ENCODE measurements around the gene FOXJ3.

FOXJ3 gene

GRCh38 chr1:42266253-42267135, 68.5 kb downstream of the FOXJ3 start:
- Mint-ChIP-seq H3K36me3 (peaks cover 12 to 31% of the 10 kb centered on the region in 2 donors), H3K27ac (no peak overlapping the region)
- no peak for ATAC-seq (replicated peaks)

GRCh38 chr1:42264511-42265190, 70.4 kb downstream of the FOXJ3 start:
- Mint-ChIP-seq H3K36me3 (peaks cover 14 to 33% of the 10 kb centered on the region in 2 donors), H3K9me3 (no peaks in the 10 kb centered on the region), H3K4me1 (peaks cover 29 to 57% of the 10 kb centered on the region in 2 donors), H3K27me3 (no peaks in the 10 kb centered on the region), H3K27ac (no peak overlapping the region), H3K4me3 (no peak overlapping the region)
- ATAC-seq (replicated peaks) (no peak), DNase-seq (no peak)

More at GRCh38 chr1:42266253-42267135, 68.5 kb downstream of the FOXJ3 start:
- no peaks in the 10 kb centered on the region for H3K27me3 Mint-ChIP-seq
- no peak overlapping the region for H3K4me3 Mint-ChIP-seq
- no peaks in the 10 kb centered on the region for H3K9me3 Mint-ChIP-seq
- peaks cover 29 to 51% of the 10 kb centered on the region in 2 donors for H3K4me1 Mint-ChIP-seq
- DNase-seq, result no peak

DNA sequence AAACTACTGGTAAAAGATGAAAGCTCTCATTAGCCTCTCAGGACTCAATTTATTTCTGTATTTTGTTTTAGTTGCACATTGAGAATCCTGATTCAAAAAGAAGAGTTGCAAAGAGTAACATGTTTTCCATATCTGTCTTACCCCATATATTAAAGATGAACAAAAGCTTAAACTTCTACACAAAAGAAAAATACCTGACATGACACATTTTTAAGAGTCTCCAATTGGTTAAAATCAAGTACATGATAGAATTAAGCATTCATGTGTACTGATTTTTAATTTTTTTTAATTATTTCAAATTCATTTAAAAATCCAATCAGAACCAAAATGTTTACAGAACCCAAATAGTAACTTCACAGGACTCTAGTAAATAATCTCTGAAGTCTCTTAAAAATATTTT, 72.0 kb downstream of the FOXJ3 start:
- peaks cover 17 to 32% of the 10 kb centered on the region in 2 donors for H3K36me3 Mint-ChIP-seq
- no peak for ATAC-seq (replicated peaks)

DNA sequence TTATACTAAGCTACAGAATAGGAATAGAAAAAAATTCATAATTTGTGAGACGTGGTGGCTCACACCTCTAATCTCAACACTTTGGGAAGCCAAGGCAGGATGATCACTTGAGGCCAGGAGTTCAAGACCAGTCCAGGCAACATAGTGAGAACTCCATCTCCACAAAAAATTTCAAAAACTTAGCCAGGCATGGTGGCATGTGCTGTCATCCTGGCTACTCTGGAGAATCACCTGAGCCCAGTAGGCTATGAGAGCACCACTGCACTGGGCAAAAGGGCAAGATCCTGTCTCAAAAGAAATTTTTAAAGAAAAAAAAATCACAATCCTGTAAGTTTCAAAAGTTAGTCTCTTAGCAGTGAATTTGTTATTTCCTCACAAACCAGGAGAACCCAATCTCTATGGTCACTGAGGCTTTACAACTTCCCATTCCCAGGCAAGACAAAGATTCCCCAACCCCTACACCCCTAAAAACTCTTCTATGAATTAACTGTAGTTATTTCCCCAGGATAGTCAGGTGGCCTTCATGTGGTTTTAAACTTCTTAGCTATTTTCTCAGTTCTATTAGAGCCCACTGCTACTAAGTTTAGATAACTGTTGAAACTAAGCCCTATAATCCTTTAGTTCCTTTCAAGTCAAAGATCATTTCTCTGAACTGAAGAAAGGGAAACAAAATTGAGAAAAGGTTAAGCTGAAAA, 74.5 kb downstream of the FOXJ3 start:
- Mint-ChIP-seq H3K4me3 (no peak overlapping the region), H3K4me1 (peaks cover 21 to 46% of the 10 kb centered on the region in 2 donors), H3K9me3 (no peaks in the 10 kb centered on the region), H3K27ac (no peak overlapping the region), H3K27me3 (no peaks in the 10 kb centered on the region), H3K36me3 (peaks cover 25 to 31% of the 10 kb centered on the region in 2 donors)
- DNase-seq, result no peak
- no peak for ATAC-seq (replicated peaks)

More for the DNA sequence above, 72.0 kb downstream of the FOXJ3 start:
- Mint-ChIP-seq H3K9me3 (no peaks in the 10 kb centered on the region), H3K4me1 (peaks cover 33 to 60% of the 10 kb centered on the region in 2 donors), H3K4me3 (no peak overlapping the region), H3K27ac (no peak overlapping the region), H3K27me3 (no peaks in the 10 kb centered on the region)
- no peak for DNase-seq

- Mint-ChIP-seq H3K9me3 (peaks cover 0 to 2% of the 10 kb centered on the region in 2 donors), H3K4me3 (no peak overlapping the region), H3K27me3 (no peaks in the 10 kb centered on the region), H3K27ac (peak overlapping the region; percentile 7), H3K4me1 (peaks cover 18 to 48% of the 10 kb centered on the region in 2 donors), H3K36me3 (peaks cover 27 to 39% of the 10 kb centered on the region in 2 donors)
- ATAC-seq (replicated peaks), result peak; percentile 22 to 51
- no peak for DNase-seq
Measured at GRCh38 chr1:42259739-42260064, 75.3 kb downstream of the FOXJ3 start.

DNA sequence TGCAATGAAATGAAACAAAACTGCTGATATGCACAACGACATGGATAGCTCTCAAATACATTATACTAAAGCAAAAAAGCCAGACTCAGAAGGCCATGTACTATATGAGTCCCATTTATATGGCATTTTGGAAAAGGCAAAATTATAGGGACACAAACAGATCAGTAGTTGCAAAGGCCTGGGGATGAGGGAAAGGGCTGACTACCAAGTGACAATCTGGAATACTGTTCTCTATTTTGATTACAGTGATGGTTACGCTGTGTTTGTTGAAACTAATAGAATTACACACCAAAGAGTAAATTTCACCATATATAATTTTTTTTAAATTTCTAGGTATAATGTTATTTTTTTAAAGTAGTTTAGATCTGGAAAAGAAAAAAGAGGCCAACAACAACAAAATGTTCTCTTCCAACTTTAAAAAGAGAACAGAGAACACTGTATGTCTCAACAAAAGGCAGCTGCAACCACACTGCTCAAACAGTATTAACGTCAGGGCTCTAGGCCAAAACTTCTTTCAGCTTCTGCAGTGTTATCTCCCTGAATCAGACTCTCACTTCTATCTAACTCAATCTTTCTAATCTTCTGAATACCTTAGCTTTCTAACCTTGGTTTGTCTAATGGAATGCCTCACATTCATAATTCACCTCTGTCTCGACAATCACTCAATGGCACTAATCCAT, 75.8 kb downstream of the FOXJ3 start:
- H3K27ac Mint-ChIP-seq, result peak overlapping the region; percentile 7
- H3K9me3 Mint-ChIP-seq, result peaks cover 0 to 2% of the 10 kb centered on the region in 2 donors
- H3K4me1 Mint-ChIP-seq, result peaks cover 16 to 45% of the 10 kb centered on the region in 2 donors
- ATAC-seq (replicated peaks), result peak; percentile 69 to 77
- H3K36me3 Mint-ChIP-seq, result peaks cover 26 to 39% of the 10 kb centered on the region in 2 donors
- H3K4me3 Mint-ChIP-seq, result no peak overlapping the region
- no peaks in the 10 kb centered on the region for H3K27me3 Mint-ChIP-seq
- DNase-seq, result no peak

DNA sequence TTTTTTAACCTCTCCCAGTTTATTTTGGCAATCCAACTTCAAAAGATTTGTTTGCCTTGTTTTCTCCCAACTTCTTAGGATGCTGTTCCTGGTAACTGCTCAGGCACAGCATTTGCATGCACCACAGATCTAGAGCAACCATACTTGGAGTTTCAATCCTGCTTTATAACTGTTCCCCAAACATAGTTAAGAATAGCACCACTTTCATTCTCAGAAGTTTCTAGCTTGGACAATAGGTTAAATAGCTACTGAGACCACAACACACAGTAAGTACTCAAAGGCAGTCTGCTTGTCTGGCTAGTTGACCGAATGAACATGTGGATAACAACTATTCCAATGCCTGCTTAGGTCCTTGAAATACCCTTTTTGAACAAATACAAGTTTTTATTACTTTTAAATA, 76.8 kb downstream of the FOXJ3 start:
- Mint-ChIP-seq H3K9me3 (peaks cover 0 to 2% of the 10 kb centered on the region in 2 donors), H3K36me3 (peaks cover 25 to 32% of the 10 kb centered on the region in 2 donors), H3K27me3 (no peaks in the 10 kb centered on the region), H3K4me1 (peaks cover 16 to 45% of the 10 kb centered on the region in 2 donors), H3K4me3 (no peak overlapping the region), H3K27ac (no peak overlapping the region)
- no peak for DNase-seq
- no peak for ATAC-seq (replicated peaks)

- H3K9me3 Mint-ChIP-seq, result peaks cover 0 to 8% of the 10 kb centered on the region in 2 donors
- H3K4me1 Mint-ChIP-seq, result peaks cover 13 to 23% of the 10 kb centered on the region in 2 donors
- ATAC-seq (replicated peaks) (no peak), DNase-seq (no peak)
- peaks cover 37 to 54% of the 10 kb centered on the region in 2 donors for H3K36me3 Mint-ChIP-seq
- H3K4me3 Mint-ChIP-seq, result no peak overlapping the region
- no peaks in the 10 kb centered on the region for H3K27me3 Mint-ChIP-seq
- no peak overlapping the region for H3K27ac Mint-ChIP-seq
Measured at GRCh38 chr1:42251042-42251441, 84.0 kb downstream of the FOXJ3 start.

GRCh38 chr1:42250164-42250563, 84.9 kb downstream of the FOXJ3 start:
- Mint-ChIP-seq H3K27me3 (no peaks in the 10 kb centered on the region), H3K4me1 (peaks cover 21 to 30% of the 10 kb centered on the region in 2 donors), H3K27ac (no peak overlapping the region), H3K4me3 (no peak overlapping the region), H3K9me3 (peaks cover 0 to 8% of the 10 kb centered on the region in 2 donors), H3K36me3 (peaks cover 36 to 58% of the 10 kb centered on the region in 2 donors)
- ATAC-seq (replicated peaks) (no peak), DNase-seq (no peak)

DNA sequence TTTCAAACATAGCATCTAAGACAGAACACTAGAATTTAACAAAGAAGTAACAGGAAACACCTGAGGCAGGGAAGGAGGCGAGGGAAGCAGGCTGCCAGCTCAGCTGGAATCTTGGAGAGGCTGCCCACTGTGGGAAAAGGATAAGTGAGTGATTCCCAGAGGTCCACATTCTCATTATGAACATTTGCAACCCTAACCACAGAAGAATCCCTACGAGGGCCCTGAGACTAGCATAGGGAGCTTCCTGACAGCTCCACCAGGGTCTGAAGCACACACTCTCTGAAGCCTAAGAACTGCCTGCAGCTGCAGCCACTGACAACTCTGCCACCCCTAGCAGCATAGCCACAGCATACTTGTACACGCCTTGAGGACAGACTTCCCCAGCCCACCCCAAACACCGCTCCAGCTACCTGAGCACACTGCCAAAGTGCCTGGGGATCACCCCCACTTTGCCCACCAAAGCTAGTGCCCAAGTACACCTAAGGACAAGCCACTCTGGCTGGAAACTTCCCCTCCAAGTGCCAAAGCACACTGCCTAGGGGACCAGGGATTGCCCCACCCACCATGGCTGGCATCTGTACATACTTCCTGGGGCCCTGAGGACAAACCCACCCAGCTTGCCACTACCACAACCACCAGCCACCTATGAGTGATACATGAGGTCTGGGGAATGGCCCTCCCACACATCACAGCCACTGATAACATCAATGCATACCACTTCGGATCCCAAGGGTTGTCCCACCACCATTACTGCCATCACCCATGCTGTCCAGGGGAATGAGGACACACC, 93.9 kb downstream of the FOXJ3 start:
- ATAC-seq (replicated peaks), result no peak
- H3K4me1 Mint-ChIP-seq, result peaks cover 29 to 53% of the 10 kb centered on the region in 2 donors
- peaks cover 17 to 20% of the 10 kb centered on the region in 2 donors for H3K9me3 Mint-ChIP-seq

GRCh38 chr1:42239555-42239954, 95.5 kb downstream of the FOXJ3 start:
- peaks cover 17 to 18% of the 10 kb centered on the region in 2 donors for H3K9me3 Mint-ChIP-seq
- no peak overlapping the region for H3K27ac Mint-ChIP-seq
- H3K36me3 Mint-ChIP-seq, result peaks cover 51 to 79% of the 10 kb centered on the region in 2 donors
- ATAC-seq (replicated peaks) (no peak), DNase-seq (no peak)
- no peaks in the 10 kb centered on the region for H3K27me3 Mint-ChIP-seq
- no peak overlapping the region for H3K4me3 Mint-ChIP-seq
- peaks cover 18 to 40% of the 10 kb centered on the region in 2 donors for H3K4me1 Mint-ChIP-seq

More for the DNA sequence above, 93.9 kb downstream of the FOXJ3 start:
- peak overlapping the region; percentile 56 for H3K27ac Mint-ChIP-seq
- DNase-seq, result no peak
- H3K4me3 Mint-ChIP-seq, result no peak overlapping the region
- no peaks in the 10 kb centered on the region for H3K27me3 Mint-ChIP-seq
- H3K36me3 Mint-ChIP-seq, result peaks cover 48 to 80% of the 10 kb centered on the region in 2 donors

DNA sequence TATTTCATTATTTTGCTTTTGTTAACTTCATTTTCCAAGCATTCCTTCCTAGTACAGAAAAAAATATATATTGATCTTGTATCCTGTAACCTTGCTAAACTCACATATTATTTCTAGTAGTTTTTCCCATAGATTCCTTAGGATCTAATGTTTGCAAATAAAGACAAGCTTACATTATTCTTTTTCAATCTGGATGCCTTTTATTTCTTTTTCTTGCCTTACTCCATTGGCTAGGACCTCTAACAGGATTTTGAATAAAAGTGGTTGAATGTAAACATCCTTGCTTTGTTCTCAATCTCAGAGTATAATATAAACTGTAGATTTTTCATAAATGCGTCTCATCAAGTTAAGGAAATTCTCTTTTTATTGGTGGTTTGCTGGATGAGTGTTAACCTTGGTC, 96.0 kb downstream of the FOXJ3 start:
- Mint-ChIP-seq H3K4me1 (peaks cover 18 to 35% of the 10 kb centered on the region in 2 donors), H3K27ac (no peak overlapping the region), H3K36me3 (peaks cover 50 to 79% of the 10 kb centered on the region in 2 donors)

DNA sequence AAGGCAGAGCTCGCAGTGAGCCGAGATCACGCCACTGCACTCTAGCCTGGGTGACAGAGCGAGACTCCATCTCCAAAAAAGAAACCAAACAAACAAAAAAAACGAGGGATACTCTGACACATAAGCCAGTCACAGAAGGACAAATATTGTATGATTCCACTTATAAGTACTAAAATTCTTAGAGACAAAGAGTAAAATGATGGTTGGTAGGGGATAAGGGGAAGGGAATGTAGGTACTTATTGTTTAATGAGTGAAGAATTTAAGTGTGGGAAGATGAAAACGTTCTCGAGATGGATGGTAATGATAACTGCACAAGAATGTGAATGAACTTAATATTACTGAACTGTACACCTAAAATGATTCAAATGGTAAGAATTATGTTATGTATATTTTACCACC, 103.8 kb downstream of the FOXJ3 start:
- peaks cover 2 to 4% of the 10 kb centered on the region in 2 donors for H3K9me3 Mint-ChIP-seq
- ATAC-seq (replicated peaks) (no peak), DNase-seq (no peak)
- H3K4me1 Mint-ChIP-seq, result peaks cover 4 to 6% of the 10 kb centered on the region in 2 donors
- H3K27me3 Mint-ChIP-seq, result no peaks in the 10 kb centered on the region
- H3K27ac Mint-ChIP-seq, result no peak overlapping the region
- H3K36me3 Mint-ChIP-seq, result peaks cover 18 to 27% of the 10 kb centered on the region in 2 donors
- no peak overlapping the region for H3K4me3 Mint-ChIP-seq

More for the DNA sequence above, 96.0 kb downstream of the FOXJ3 start:
- ATAC-seq (replicated peaks) (no peak), DNase-seq (no peak)
- H3K4me3 Mint-ChIP-seq, result no peak overlapping the region
- no peaks in the 10 kb centered on the region for H3K27me3 Mint-ChIP-seq
- peaks cover 15 to 19% of the 10 kb centered on the region in 2 donors for H3K9me3 Mint-ChIP-seq
